GM21447 (cell line): ENCODE results near the gene SRD5A1.
A peak's percentile ranks its signal among the peaks of the same experiment; 100 is the strongest.

Experiments
- ATAC-seq: cut with Tn5 transposase; IDR thresholded peaks from one replicate; pipeline ENCODE4 v1.9.1; 2021; ENCODE audit not compliant: unreplicated experiment

SRD5A1 gene

DNA sequence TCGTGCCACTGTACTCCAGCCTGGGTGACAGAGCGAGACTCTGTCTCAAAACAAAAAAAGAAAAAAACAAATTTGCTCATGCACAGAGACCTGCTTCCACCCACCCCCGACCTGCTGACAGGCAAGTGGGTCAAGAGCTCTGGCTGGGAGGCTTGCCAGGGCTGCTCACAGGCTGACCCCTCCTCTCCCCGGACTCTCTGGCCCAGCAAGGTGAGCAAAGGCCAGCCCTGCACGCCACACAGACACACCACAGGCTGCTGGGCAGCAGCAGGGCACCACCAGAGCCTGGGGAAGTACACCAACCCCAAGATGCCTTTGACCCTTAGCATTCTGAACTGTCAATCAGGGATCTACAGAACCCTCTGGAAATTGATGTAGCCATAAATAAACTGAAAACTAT is 29.6 kb upstream of the SRD5A1 start:
- no peak for ATAC-seq

DNA sequence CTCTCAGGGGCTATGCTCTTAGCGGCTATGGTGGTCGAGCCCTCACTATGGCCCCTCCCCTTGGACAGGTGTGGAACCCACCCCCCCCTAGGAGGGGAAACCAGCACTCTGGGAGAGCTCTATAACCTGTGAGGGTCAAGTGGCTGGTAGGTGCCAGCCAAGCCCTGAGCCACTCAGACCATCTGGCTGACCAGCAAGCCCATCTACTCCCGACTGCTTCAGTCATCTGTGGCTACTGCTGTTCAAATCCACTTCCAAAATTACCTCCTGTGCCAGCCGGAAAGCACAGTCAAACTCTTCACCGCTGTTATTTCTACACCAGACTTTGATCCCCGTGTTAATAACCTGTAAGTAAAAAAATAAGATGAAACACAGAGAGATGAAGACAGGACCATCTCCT is 28.9 kb upstream of the SRD5A1 start:
- ATAC-seq, result no peak

DNA sequence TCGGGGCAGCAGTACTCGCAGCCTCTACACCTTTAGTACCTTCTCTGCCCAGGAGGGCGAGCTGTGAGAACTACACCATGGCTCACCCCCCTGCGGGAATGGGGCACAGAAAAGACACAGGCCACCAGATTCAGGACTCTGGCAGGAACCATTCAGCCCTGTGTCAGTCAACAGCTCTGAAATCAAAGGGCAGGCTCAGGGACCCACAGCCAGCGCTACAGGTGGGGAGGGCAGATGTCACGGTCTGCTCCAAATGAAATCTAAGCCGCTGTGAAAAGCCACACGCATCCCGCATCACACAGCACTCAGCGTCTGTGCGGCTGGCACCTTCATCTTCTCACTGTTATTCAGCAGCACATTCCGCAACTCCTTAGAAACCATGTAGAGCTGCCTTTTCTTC is 28.3 kb upstream of the SRD5A1 start:
- ATAC-seq, result no peak

DNA sequence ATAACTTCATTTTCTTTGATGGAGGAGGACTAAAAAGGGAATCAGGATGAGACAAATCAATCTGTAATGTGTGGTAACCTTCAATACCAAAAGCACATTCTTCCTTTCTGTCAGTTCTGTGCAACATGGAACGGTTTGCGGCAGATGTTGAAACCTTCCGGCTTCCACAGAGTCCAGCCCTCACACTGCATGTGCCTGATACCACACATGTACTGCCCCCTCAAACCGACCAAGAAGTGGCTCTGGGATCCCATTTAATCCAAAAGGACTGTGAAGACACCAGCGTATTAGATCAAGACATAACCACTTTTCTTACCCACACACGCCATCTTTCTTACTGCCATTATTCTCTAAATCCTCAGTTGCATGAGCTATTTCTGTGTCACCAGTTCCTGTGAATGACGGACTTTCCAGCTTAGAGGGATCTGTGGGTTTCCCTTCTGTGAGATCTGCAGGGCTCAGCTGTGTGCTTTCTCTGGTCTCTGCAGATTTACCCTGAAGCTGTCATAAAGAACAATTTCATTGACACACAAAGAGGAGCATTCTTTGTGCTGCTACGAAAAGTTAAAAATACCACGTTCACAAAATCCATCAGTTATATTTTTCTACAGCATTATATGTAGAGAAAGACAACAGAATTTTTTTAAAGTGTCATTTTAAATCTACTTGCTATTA is 26.2 kb upstream of the SRD5A1 start:
- no peak for ATAC-seq

DNA sequence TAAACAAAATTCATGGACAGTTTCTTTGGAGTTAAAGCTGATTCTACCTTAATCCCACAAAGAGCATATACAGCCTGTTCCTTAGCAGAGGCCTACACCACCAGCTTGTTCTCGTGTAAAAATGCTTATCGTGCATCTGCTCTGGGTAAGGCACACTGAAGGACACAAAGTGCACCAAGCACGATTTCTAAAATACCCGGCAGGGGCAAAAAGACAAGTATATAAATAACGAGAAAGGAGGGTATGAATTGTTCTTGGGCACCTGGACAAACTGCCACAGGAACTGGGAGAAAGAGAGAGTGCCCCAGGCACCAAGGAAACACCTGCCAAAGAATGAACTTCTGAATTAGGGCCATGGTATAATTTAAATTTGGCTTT is 25.7 kb upstream of the SRD5A1 start:
- no peak for ATAC-seq

DNA sequence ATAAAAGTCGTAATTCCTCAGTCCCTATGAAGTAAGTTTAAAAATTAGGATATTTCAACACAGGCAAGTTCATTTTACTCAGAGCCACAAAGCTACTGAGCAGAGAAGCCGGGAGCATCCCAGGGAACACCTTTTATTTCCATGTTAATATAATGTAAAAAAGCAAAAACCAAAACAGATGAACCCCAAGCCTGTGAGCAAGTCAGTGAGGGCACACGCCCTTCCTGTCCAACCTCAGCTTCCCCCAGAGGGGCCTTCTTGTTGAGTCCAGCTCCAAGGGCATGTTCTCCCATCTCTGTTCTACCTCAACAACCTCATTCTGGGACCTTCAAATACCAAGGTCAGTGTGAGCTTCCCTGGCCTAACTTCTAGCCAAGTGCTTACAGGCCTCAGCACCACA is 25.2 kb upstream of the SRD5A1 start:
- no peak for ATAC-seq

DNA sequence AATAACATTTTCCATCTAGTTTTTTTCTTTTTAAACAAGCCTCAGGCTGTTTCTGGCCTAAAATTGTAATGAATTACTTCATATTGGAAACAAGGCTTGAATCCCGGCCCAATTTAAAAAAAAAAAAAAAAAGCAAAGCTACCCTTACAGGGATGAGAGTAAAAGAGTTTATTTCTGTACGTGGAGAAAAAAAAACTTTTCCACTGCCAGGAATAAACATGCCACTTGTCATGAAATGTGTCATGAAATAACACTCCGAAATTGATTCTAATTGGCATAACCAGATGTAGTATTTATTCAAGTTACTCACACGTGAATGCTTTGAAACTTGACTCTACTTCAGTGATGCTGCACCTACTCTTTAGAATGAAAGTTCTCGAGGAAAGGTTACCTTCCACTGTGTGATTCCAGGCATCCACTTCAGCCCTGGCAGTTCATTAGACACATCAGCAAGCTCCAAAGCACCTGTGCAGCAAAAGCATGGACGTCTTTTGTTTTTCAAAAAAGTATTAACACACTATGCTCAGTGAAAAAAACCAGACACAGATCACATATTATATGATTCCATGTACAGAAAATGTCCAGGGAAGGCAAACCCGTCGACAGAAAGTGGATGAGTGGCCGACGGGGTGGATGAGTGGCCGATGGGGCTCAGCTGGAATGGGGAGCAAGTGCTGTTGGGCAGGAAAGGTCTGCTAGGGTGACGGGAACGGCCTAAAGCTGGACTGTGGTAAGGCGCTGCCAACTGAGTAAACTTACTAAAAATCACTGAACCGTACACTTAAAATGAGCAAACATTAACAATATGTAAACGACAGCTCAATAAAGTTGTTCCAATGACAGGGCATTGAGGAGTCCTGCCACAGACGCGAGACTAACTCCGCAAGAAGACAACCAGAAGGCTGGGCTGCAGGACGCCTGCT is 21.6 kb upstream of the SRD5A1 start:
- ATAC-seq, result no peak

DNA sequence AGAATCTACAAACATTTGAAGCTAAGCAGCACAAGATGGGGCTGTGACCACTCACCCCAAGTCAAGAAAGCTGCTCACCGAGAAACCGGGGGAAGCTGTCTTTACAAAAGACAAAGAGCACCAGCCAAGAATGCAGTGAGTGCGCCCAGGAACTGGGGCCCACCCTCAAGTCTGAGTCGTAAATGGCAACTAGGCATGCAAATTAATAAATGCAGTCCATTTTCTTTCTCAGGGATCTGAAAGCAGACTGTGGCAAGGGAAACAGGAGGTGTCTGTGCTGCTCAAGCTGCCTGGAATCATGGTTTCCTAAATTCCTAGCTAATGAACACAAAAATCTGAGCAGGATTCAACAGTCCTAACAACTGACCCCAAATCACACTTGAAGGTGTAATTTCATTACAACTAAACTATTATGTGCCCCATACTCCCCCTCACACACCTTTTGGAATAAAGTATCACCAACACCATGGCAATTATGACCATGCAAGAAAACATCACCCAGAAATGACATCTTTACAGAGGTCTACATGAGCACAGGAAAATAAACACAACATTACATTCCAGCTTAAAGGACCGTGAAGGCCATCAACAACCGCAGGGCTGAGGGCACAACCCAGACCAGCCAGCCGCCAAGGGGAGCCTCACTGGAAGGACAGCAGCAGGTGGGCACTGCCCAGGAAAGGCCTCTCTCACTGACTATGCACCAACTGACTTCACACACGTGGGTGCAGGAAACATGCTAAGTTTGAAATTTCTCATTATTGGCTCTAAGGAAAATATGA is 18.0 kb upstream of the SRD5A1 start:
- ATAC-seq, result no peak

DNA sequence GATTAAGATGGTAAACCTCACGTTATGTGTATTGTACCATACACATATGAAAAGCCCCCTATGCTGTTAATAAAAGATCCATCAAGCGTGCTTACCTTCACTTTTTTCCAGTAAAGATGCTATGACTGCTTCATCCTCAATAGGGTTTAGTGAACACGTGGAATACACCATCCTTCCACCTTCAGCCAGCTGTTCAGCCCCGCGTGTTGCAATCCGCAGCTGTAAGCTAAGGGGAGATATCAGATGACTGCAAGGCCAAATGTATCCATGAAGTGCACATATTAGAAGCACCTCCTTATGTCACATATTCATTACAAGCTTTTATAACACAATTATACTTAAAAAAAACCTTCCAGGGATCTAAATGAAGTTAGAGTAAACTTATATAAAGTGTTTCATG is 16.6 kb upstream of the SRD5A1 start:
- no peak for ATAC-seq

DNA sequence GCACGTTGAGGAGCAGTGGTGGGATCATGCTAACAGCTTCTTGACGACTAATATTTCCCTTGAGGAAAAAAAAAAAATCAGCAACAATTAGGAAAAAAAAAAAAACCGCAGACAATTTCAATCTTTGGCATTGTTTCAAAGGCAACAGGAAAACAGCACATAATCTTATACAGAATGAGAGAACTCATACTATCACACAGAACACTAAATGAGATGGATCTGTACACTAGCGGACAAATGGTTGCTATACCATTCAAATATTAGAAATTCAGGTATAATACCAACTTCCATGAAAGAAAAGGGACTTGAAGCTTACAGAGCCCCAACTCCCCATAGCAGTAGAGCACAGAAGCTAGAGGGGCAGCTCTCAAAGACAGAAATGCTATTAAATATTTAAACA is 10.0 kb upstream of the SRD5A1 start:
- ATAC-seq, result no peak

DNA sequence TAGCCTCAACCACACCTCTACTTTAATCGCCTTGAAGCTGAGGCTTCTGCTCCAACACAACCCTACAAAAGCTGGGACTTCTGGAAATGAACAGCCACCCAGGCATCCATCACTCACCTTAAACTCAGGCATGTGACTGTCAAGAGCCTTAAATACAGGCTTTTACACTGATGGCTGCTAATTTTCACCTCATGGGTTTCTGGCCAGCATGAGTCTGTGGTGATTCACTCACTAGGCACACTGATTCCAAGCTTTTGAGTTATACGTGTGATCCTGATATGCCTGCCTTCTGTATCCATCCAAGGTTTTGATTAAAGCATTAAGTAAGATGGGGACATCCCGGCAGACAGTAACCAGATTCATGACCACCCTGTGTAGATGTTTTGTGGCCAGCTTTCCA is 9.3 kb upstream of the SRD5A1 start:
- ATAC-seq, result no peak

DNA sequence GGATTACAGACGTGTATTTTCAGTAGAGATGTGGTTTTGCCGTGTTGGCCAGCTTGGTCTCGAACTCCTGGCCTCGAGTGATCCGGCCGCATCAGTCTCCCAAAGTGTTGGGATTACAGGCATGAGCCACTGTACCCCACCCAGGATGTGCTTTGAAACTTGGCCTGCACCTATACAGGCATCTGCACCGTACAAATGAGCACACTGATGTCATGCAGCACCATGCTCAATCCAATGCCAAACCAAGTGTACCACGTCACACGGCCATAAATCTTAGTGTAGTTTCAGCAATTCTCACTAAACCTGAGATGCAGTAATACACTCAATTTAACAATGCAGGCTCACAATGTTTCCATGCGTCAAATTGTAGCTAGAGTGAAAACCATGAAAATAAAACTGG is 6.7 kb upstream of the SRD5A1 start:
- no peak for ATAC-seq

DNA sequence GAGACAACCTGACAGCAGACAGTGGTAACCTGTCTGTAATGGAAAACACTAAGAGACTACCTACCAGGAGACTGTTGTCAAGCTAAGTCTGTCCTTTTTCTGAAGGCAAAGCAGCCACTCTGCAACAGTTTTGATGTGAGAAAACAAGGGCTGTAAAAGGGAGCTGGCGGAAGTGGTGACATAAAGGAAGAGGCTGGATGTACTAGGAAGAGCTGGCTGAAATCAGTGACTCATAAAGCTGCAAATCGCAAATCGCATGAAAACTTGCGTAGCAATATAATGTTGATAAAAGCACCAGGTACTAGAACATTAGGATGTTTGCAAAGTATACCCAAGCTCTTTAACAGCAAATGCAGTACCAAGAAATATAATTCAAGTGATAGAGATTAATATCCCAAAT is 1.8 kb upstream of the SRD5A1 start:
- no peak for ATAC-seq

DNA sequence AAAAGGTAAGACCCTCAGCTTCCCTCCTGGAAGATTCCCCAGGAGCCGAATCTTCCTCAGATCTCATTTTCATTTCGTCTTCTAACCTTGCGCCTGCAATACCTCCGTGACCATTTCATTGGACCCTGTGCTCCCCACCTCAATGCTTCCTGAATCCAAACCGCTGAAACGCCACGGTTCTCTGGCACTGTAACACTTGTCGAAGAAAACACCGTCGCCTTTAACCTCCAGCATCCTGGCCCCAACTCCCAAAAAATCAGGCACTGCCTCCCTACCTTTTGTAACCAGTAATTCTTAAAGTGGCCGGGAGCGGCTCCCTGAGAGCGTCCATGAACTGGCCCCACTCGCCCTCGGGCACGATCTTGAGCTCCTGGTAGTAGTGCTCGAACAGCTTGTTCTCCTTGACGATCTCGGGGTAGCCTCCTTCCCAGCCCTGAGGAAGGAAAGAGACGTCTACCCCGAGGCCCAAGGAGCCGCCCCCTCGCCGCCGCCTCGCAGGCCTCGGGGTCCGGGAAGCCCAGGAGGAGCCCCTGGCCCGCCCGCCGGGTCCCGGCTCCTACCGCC is 834 bp upstream of the SRD5A1 start:
- ATAC-seq, result peak; percentile 8

DNA sequence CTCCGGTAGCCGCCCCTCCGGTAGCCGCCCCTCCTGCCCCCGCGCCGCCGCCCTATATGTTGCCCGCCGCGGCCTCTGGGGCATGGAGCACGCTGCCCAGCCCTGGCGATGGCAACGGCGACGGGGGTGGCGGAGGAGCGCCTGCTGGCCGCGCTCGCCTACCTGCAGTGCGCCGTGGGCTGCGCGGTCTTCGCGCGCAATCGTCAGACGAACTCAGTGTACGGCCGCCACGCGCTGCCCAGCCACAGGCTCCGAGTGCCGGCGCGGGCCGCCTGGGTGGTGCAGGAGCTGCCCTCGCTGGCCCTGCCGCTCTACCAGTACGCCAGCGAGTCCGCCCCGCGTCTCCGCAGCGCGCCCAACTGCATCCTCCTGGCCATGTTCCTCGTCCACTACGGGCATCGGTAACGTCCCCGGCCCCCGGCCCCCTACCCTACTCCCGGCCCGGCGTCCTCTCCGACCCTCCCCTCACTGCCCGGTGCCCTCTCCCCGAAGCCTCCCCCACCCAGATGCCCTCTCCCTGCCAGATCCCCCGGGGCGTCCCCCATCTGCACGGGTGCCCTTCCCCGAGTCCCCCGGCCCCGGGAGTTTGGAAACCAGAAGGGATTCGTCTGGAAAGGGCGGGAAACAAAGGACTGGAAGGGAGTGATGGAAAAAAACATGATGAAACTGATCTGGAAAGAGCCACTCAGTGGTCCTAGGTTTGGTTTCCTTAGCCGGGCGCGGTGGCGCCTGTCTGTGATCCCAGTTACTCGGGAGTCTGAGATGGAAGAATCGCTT is 417 bp downstream of the SRD5A1 start:
- ATAC-seq, result peak; percentile 47

DNA sequence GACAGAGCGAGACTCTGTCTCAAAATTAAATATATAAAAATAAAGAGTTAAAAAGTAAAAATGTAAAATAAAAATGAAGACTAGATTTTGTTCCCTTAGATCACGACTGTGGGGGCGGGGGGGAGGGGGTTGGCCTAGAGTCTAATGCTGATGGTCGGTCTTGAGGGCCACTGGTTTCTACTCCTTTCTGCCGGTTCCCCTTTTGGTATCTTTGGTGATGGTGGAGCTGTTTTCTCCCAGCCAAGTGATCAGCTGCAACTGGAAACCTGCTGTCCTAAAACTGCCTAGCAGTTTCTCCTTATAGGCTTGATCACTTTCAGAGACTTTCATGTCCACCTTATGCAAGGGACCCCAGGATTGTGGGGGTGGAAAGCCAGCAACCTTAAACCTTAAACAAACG is 1.1 kb downstream of the SRD5A1 start:
- no peak for ATAC-seq

DNA sequence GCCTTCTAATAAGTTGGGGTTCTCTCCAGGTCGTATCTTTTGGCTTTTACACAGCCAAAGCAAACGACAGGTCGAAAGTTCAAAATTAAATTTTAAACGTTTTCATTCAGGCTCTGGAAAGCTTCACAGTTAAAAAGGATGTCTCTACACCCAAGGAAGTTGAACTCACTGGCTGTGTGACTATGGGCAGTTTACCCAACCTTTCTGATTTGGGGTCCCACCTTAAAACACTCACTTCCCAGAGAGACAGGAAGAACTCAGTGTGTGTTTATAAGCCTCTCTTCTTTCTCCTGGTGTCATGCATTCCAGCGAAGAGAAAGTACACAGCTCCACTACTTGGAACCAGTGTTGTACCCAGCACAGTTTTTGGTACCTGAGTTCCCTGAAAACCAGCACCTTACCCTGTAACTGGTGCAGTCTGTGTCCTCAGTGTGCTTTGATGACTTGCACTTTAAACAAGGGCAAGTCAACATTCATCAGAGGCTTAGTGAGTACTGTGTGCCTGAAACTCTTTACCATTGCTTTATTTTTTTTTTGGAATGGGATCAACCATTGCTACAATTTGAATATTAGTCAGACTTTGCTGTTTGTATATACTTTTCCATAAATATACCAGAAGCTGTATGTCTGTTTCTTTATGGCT is 1.7 kb downstream of the SRD5A1 start:
- ATAC-seq, result no peak

DNA sequence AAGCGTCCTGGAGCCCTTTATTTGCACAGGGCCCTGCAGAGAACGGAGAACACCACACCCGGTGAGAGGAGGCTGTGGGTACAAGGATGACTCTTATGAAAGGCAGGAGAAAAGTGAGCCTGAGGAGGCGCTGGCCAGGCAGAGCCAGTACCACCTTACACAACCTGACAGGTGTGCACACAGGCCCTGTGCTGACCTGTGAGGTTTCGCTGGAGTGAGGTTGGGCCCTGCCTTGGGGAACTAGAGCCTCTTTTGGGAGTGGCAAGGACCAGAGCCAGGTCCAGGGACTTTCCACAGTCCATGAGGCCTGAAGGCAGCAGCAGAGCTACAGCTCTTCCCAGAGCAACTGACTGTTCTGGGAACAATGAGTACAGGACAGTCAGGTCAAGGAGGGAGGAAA is 3.1 kb downstream of the SRD5A1 start:
- no peak for ATAC-seq

DNA sequence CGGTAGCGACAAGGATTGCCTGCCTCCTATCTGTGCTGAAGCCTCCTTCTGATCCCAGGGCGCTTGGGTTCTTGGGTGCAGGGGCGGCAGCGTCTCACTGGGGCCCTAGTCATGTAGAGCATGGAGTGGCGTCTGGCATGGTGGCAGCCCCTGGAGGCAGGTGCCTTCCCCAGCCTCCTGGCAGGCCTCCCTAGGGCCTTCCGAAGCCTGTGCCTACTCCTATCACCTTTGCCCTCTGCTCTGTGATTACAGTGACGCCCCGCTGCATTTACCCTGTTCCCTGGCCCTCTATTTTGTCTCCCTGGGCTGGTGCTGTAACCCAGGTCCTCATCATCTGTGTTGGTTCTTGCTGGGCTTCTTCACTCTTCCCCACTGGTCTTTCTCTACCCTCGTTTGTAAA is 3.8 kb downstream of the SRD5A1 start:
- ATAC-seq, result no peak

DNA sequence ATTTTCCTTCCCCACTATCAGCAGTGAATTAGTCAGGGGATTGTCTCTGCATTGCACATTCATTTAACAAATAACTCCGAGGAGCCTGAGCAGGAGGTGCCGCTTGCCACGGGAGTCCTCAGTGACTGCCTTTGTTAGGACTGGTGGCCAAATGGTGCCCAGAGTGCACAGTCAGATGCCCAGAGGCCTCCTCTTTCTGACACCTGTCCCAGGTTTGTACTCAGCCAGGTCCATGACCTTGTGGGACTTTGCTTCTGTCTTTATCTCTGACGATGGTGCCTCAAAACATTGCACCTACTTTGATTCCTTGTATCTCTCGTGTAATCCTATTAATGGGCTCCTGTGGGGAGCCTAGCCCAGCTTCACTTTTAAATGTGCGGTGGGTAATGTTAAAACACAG is 4.3 kb downstream of the SRD5A1 start:
- no peak for ATAC-seq
